Neural progenitor cell (in vitro differentiated cells): ENCODE measurements around the gene ZBTB20.

ENCODE experiments used
- CTCF ChIP-seq: fragments of 200-600 bp; sonication (generic); IDR thresholded peaks from 2 replicates; pipeline ENCODE4 v1.5.1; 2017; ENCODE audit warnings: antibody characterized with exemption, mild to moderate bottlenecking
- EZH2 ChIP-seq: fragments of 200-600 bp; sonication (generic); IDR thresholded peaks from 2 replicates; pipeline ENCODE4 v1.6.1; 2017; ENCODE audit warnings: antibody characterized with exemption, mild to moderate bottlenecking, moderate library complexity
- EZH2phosphoT487 ChIP-seq: fragments of 200-600 bp; sonication (generic); IDR thresholded peaks from 2 replicates; pipeline ENCODE4 v1.6.1; 2017; ENCODE audit warnings: antibody characterized with exemption

GRCh38 chr3:114756506-114757279, 390.4 kb downstream of the ZBTB20 start:
- TF ChIP-seq CTCF (no peak), EZH2phosphoT487 (no peak), EZH2 (no peak)
